CD14-positive monocyte (primary cell): ENCODE measurements around the gene MALAT1. TPM values are rescaled to one million over a fixed set of nuclear protein-coding genes. Genes with fewer than 3 reads are reported as not detected.

Source experiments
- DNase-seq, 3 donors: peaks; one replicate each; pipeline ENCODE4 v3.0.0-alpha.2; 2011 to 2022
- H2AFZ ChIP-seq: 2 replicates; pipeline ENCODE4 v1.6.0; 2012; ENCODE audit warnings: mild to moderate bottlenecking, low read depth, low read length, inconsistent platforms; ENCODE audit not compliant: insufficient read depth, poor library complexity, severe bottlenecking
- H3K27ac ChIP-seq, 2 donors: 1 replicate in 1 of 2; 2 replicates in 1 of 2; pipeline ENCODE4 v1.5.1; 2012 to 2013; ENCODE audit warnings: low read length in 2 of 2, control low read depth in 1 of 2, inconsistent platforms in 1 of 2, low read depth in 1 of 2, mild to moderate bottlenecking in 1 of 2
- H3K27me3 ChIP-seq, 2 donors: one replicate each; pipeline versions ENCODE4 v1.6.0 to v1.6.1; 2011 to 2013; ENCODE audit warnings: low read length in 2 of 2; ENCODE audit not compliant: control insufficient read depth in 2 of 2, insufficient read depth in 2 of 2
- H3K36me3 ChIP-seq, 2 donors: replicated peaks in 1 of 2; 1 replicate in 1 of 2; 2 replicates in 1 of 2; pipeline versions ENCODE4 v1.5.1 to v1.6.1; 2012 to 2013; ENCODE audit warnings: low read length in 2 of 2, control low read depth in 1 of 2, inconsistent platforms in 1 of 2, mild to moderate bottlenecking in 1 of 2; ENCODE audit not compliant: insufficient read depth in 2 of 2, control insufficient read depth in 1 of 2
- H3K4me1 ChIP-seq, 2 donors: 1 replicate in 1 of 2; 2 replicates in 1 of 2; pipeline versions ENCODE4 v1.5.1 to v1.6.1; 2012 to 2013; ENCODE audit warnings: low read length in 2 of 2, control low read depth in 1 of 2, inconsistent platforms in 1 of 2, mild to moderate bottlenecking in 1 of 2, moderate library complexity in 1 of 2; ENCODE audit not compliant: insufficient read depth in 2 of 2, control insufficient read depth in 1 of 2
- H3K4me2 ChIP-seq: replicated peaks from 2 replicates; pipeline ENCODE3; 2012; ENCODE audit warnings: low read length, moderate library complexity, mild to moderate bottlenecking; ENCODE audit not compliant: poor library complexity, severe bottlenecking; ENCODE audit errors: extremely low read depth
- H3K4me3 ChIP-seq, 3 experiments: fragments of 200-600 bp in 1 of 3; sonication (generic) in 1 of 3; replicated peaks in 1 of 3; 1 replicate in 2 of 3; 2 replicates in 1 of 3; pipeline ENCODE4 v1.5.1; 2011 to 2013; ENCODE audit warnings: low read length in 3 of 3, mild to moderate bottlenecking in 3 of 3, control low read depth in 2 of 3, low read depth in 2 of 3, inconsistent platforms in 1 of 3, moderate library complexity in 1 of 3
- H3K79me2 ChIP-seq: 2 replicates; pipeline ENCODE4 v1.6.0; 2012; ENCODE audit warnings: mild to moderate bottlenecking, control low read depth, inconsistent platforms, low read length, moderate library complexity; ENCODE audit not compliant: insufficient read depth
- H3K9ac ChIP-seq: 2 replicates; pipeline ENCODE4 v1.6.0; 2017; ENCODE audit warnings: low read length, mild to moderate bottlenecking; ENCODE audit not compliant: insufficient read depth, poor library complexity, severe bottlenecking
- H3K9me3 ChIP-seq, 2 donors: replicated peaks in 1 of 2; 1 replicate in 1 of 2; 2 replicates in 1 of 2; pipeline versions ENCODE4 v1.5.1 to v1.6.1; 2012 to 2013; ENCODE audit warnings: low read length in 2 of 2, control low read depth in 1 of 2; ENCODE audit not compliant: control insufficient read depth in 1 of 2, insufficient read depth in 1 of 2
- H4K20me1 ChIP-seq: 2 replicates; pipeline ENCODE4 v1.6.0; 2012; ENCODE audit warnings: mild to moderate bottlenecking, low read length, control low read depth, moderate library complexity; ENCODE audit not compliant: insufficient read depth
- H3K27ac Mint-ChIP-seq, 7 donors: one replicate each; pipeline ENCODE4 v1.8.0; 2020; ENCODE audit warnings: mild to moderate bottlenecking in 7 of 7, mixed read lengths in 7 of 7, moderate library complexity in 6 of 7, inconsistent platforms in 2 of 7
- H3K27me3 Mint-ChIP-seq, 3 donors: one replicate each; pipeline ENCODE4 v1.8.0; 2021 to 2022; ENCODE audit warnings: low read depth in 3 of 3, mild to moderate bottlenecking in 3 of 3, mixed read lengths in 3 of 3, moderate library complexity in 3 of 3, inconsistent platforms in 1 of 3
- H3K36me3 Mint-ChIP-seq, 2 donors: one replicate each; pipeline ENCODE4 v1.8.0; 2020; ENCODE audit warnings: mixed read lengths in 2 of 2, inconsistent platforms in 1 of 2, mild to moderate bottlenecking in 1 of 2
- H3K4me1 Mint-ChIP-seq: one replicate; pipeline ENCODE4 v1.8.0; 2020; ENCODE audit warnings: mild to moderate bottlenecking, mixed read lengths
- H3K4me3 Mint-ChIP-seq, 2 donors: one replicate each; pipeline ENCODE4 v1.8.0; 2020; ENCODE audit warnings: mild to moderate bottlenecking in 2 of 2, mixed read lengths in 2 of 2, moderate library complexity in 1 of 2
- H3K9me3 Mint-ChIP-seq, 7 donors: one replicate each; pipeline ENCODE4 v1.8.0; 2020 to 2022; ENCODE audit warnings: mixed read lengths in 7 of 7, mild to moderate bottlenecking in 6 of 7, moderate library complexity in 6 of 7, inconsistent platforms in 2 of 7
- CTCF ChIP-seq: fragments of 200-600 bp; IDR thresholded peaks from one replicate; pipeline ENCODE4 v1.8.0; 2022; ENCODE audit warnings: antibody characterized with exemption, mild to moderate bottlenecking
- WGBS: methylation state at CpG from one replicate; pipeline ENCODE4 v1.1.5; 2013; ENCODE audit warnings: missing lambda C conversion rate; ENCODE audit not compliant: insufficient coverage; 5-methylcytosine and 5-hydroxymethylcytosine counted together
- intact Hi-C, 2 donors: fragments of 100-400 bp; cut with micrococcal nuclease; formaldehyde crosslinking; loops; one replicate each; pipeline versions ENCODE4 v1.15.0 to v1.15.1; 2023
- polyA plus RNA-seq, 3 donors: library from polyadenylated mRNA; depleted of rRNA in 1 of 3; unstranded in 2 of 3; stranded (reverse) in 1 of 3; fragments of 300-500 nt in 2 of 3; fragments of >200 nt in 1 of 3; fragmentation: Illumina TruSeq in 2 of 3; gene quantifications; 1 replicate in 2 of 3; 2 replicates in 1 of 3; pipeline ENCODE4 v1.2.3, GENCODE V29; 2012 to 2021

The MALAT1 gene
- polyA plus RNA-seq, 3 donors: 263 to 815 (median 554) TPM

DNA sequence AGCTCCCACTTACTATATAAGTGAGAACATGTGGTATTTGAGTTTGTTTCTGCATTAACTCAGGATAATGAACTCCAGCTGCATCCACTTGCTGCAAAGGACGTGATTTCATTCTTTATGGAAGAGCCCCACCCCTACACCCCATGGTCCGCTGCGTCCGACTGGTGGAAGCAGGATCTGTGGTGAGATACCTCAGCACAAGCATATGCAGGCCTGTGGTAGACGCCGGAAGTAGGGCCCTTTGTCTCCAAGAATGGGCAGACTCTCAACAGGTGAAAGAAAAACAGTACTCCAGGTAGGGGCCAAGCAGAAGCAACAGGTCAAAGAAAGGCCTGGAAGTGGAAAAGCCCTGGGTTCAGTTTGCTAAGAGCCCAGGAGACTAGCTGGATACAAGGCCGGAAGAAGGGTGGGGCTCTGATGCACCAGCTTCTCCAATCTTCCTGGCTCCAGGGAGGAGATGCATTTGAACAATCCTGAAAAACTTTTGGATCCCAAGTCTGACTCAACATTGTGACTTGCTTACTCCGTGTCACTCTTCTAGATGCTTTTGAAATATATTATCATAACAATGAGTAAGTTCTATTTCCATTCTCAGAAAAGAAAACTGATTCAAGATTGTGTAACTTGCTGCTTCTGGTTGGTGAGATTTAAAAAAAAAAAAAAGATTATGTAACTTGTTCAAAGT lies 45.9 kb upstream of the MALAT1 start:
- H3K4me2 ChIP-seq: peak overlapping the region; percentile 59

GRCh38 chr11:65454311-65454695 lies 44.5 kb upstream of the MALAT1 start:
- peaks cover 33 to 35% of the 10 kb centered on the region in 2 donors for H3K4me1 ChIP-seq
- H4K20me1 ChIP-seq: peaks cover 27% of the 10 kb centered on the region
- WGBS: 96% methylated on average over 5 of the region's 10 CpGs
- no peaks in the 10 kb centered on the region for H3K27me3 ChIP-seq
- H3K27ac Mint-ChIP-seq: peak overlapping the region; percentile 93 to 98 (median 95)
- H3K4me1 Mint-ChIP-seq: peaks cover 44% of the 10 kb centered on the region
- DNase-seq: no peak
- peak overlapping the region; percentile 92 to 93 for H3K4me3 Mint-ChIP-seq
- peak overlapping the region; percentile 60 for H3K9ac ChIP-seq
- peaks cover 0 to 4% of the 10 kb centered on the region in 2 donors for H3K36me3 Mint-ChIP-seq
- no peak overlapping the region for H2AFZ ChIP-seq
- peaks cover 0 to 11% (median 2%) of the 10 kb centered on the region in 3 donors for H3K27me3 Mint-ChIP-seq
- no peaks in the 10 kb centered on the region for H3K79me2 ChIP-seq
- H3K36me3 ChIP-seq: no peaks in the 10 kb centered on the region
- intact Hi-C loops: loop anchor here in 1 of 2 donors (2.0 kb wide), 1 partner anchor 16 kb away; no protein-coding TSS in a partner anchor
- no peak for TF ChIP-seq CTCF
- no peaks in the 10 kb centered on the region for H3K9me3 ChIP-seq
- H3K4me3 ChIP-seq: peak overlapping the region; percentile 37 to 76 (median 48)
- peaks cover 0 to 8% (median 0%) of the 10 kb centered on the region in 7 donors for H3K9me3 Mint-ChIP-seq
- peak overlapping the region in 1 of 2 donors; percentile 77 for H3K27ac ChIP-seq
- H3K4me2 ChIP-seq: peak overlapping the region; percentile 87

More for the DNA sequence above, 45.9 kb upstream of the MALAT1 start:
- H4K20me1 ChIP-seq: peaks cover 40% of the 10 kb centered on the region
- H3K27ac ChIP-seq: peak overlapping the region; percentile 41 to 74
- peak in 2 of 3 donors; percentile 82 to 89 for DNase-seq
- Mint-ChIP-seq H3K4me3 (peak overlapping the region in 1 of 2 donors; percentile 93), H3K9me3 (peaks cover 0 to 8% (median 0%) of the 10 kb centered on the region in 7 donors), H3K27me3 (peaks cover 0 to 11% (median 2%) of the 10 kb centered on the region in 3 donors), H3K4me1 (peaks cover 53% of the 10 kb centered on the region), H3K27ac (peak overlapping the region; percentile 87 to 97 (median 95)), H3K36me3 (peaks cover 0 to 4% of the 10 kb centered on the region in 2 donors)
- no peak overlapping the region for H3K9ac ChIP-seq
- peaks cover 33 to 35% of the 10 kb centered on the region in 2 donors for H3K4me1 ChIP-seq
- H3K4me3 ChIP-seq: peak overlapping the region in 1 of 3 experiments; percentile 76
- H3K36me3 ChIP-seq: no peaks in the 10 kb centered on the region
- no peaks in the 10 kb centered on the region for H3K27me3 ChIP-seq
- intact Hi-C loops: no loop called here
- H2AFZ ChIP-seq: no peak overlapping the region
- TF ChIP-seq CTCF: no peak
- no peaks in the 10 kb centered on the region for H3K9me3 ChIP-seq
- 86% methylated on average over 3 of the region's 8 CpGs for WGBS
- no peaks in the 10 kb centered on the region for H3K79me2 ChIP-seq
